Head of caudate nucleus (tissue), 42 donors: ENCODE measurements around the gene EFNA1.

Experiments
- DNase-seq, 42 donors: peaks; one replicate each; pipeline versions ENCODE4 v3.0.0 to v3.0.0-alpha.2; 2020 to 2021; ENCODE audit warnings: mixed read lengths in 7 of 42
- intact Hi-C: fragments of 100-400 bp; cut with DNase I; formaldehyde crosslinking; loops from one replicate; pipeline ENCODE4 v1.15.0; 2022

The EFNA1 gene, protein sequence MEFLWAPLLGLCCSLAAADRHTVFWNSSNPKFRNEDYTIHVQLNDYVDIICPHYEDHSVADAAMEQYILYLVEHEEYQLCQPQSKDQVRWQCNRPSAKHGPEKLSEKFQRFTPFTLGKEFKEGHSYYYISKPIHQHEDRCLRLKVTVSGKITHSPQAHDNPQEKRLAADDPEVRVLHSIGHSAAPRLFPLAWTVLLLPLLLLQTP

DNA sequence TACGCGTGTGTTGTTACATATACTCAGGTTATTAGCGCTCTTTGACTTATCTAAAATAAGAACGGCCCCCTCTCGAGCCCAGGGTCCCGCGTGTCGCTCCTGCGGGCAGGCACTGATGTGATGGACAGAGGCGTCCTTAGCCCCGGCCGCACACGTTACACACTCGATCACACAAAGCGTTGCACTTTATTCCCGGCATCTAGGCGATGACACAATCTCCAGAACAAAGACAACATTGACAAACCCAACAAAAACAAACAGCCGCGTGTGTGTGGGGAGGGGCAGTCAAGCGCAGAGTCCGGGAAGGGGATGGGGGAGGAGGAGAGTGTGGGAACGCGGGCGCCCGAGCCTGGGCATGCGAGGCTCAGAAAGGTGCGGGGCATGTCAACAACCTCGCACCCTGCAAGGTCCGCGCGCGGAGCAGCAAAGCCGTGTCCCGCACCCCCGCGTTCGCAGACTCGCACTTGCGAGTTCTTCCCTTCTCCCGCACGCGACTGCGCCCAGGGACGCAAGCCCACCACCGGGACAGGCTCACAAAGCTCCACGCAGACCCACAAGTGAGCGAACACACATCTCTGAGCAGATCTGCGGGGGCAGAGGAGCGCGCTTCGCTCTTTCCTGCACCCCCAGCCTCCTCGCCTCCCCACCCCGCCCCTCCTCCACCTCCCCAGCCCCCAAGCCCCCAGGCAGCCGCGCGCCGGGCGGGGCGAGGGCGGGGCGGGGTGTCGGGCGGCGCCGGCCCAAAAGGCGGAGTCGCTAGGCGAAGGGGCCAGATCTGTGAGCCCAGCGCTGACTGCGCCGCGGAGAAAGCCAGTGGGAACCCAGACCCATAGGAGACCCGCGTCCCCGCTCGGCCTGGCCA, at the start of gene EFNA1:
EFNA1 (plus strand) TSS at position 772 of the 862 bp plus-strand sequence. CDS start 102 bp downstream, outside the sequence.
- peak; percentile 79 to 96 (median 90) for DNase-seq
- intact Hi-C loops, result loop anchor here (2.0 to 5.0 kb wide), 2 partner anchors 35 to 45 kb away; partner anchors contain the start of genes KRTCAP2 and TRIM46

DNA sequence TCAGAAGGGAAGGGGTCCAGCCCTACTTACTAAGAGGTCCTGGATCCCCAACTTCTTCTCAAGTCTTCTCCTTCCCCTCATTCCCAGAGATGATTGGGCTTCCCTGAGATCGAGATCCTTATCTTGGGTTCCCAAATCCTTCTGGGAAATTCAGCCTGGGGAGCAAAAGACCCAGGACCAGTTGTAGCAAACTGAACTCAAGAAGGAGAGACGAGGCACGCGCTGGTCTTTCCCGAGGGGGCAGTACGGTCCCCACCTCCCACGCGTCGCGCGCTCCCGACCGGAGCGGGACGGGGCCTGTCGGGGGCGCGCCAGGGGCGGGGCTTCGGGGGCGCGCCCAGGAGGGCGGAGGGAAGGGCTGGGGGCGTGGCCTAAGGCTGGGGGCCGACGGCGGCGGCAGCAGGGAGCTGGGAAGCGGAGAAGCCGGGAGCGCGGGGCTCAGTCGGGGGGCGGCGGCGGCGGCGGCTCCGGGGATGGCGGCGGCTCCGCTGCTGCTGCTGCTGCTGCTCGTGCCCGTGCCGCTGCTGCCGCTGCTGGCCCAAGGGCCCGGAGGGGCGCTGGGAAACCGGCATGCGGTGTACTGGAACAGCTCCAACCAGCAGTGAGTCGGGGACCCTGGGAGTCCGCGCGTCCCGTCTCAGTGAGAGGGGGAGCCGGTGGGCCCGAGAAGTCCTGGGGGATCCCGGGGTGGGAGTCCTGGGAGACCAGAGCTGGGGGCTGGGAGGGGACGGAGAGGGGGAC, 49.0 kb upstream of the EFNA1 start, which contains the start of gene EFNA3:
EFNA3 (plus strand) TSS at position 369 of the 741 bp plus-strand sequence; CDS start at position 474, 105 bp downstream.
- DNase-seq, result peak in 41 of 42 donors; percentile 60 to 93 (median 86)

DNA sequence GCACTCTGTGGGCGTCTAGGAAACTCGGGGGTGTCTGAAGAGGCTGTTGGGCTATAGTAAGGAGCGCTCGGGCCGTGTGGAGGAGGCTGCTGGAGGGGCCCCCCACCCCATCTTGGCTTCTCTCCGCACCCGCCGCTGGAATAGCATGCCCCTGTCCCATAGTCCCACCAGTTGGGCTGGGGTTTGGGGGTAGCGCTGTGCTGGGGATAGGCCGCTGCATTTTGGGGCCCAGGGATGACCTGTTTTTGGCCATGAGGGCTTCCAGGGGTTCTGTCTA, 48.5 kb upstream of the EFNA1 start:
- DNase-seq, result no peak
- intact Hi-C loops, result no loop called here

More for the DNA sequence above, 49.0 kb upstream of the EFNA1 start, which contains the start of gene EFNA3:
- intact Hi-C loops, result no loop called here

DNA sequence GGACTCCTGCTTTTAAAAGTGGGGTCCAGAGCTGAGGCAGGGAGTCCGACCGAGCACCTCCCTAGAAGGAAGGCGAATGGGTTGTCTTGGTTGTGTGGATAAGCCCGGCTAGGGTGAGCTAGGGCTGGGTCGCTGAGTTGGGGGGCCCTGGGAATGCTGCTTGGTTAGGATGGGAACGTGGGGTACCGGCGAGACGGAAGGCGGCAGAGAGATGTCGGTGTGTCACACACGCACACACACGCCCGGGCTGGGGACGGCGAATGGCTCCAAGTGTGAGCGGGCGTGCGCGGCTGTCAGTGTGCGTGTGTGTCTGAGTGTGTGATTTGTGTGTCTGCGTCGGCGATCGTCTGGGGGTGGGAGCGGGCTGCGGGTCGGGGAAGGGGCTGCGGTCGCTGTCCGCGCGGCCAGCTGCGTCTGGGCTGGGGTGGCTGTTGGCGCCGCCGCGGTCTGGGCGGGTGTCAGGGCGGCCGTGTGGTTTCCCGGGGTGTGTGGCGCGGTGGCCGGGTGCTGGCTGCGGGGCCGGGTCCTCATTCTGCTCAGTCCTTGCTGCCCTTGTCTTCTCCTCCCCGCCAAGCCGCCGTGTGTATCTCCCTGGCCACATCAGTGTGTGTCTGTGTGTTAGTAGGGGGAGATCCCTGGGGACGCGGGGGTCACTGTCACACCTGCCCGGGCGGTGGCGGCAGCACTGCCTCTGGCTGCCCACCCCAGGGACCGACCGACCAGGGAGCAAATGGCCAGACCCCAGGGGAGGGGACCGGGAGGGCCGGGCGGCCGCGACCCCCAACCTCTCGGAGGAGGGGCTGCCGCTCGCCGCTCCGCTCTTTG, 48.0 kb upstream of the EFNA1 start:
- DNase-seq, result peak in 13 of 42 donors; percentile 19 to 58 (median 37)
- intact Hi-C loops, result no loop called here

DNA sequence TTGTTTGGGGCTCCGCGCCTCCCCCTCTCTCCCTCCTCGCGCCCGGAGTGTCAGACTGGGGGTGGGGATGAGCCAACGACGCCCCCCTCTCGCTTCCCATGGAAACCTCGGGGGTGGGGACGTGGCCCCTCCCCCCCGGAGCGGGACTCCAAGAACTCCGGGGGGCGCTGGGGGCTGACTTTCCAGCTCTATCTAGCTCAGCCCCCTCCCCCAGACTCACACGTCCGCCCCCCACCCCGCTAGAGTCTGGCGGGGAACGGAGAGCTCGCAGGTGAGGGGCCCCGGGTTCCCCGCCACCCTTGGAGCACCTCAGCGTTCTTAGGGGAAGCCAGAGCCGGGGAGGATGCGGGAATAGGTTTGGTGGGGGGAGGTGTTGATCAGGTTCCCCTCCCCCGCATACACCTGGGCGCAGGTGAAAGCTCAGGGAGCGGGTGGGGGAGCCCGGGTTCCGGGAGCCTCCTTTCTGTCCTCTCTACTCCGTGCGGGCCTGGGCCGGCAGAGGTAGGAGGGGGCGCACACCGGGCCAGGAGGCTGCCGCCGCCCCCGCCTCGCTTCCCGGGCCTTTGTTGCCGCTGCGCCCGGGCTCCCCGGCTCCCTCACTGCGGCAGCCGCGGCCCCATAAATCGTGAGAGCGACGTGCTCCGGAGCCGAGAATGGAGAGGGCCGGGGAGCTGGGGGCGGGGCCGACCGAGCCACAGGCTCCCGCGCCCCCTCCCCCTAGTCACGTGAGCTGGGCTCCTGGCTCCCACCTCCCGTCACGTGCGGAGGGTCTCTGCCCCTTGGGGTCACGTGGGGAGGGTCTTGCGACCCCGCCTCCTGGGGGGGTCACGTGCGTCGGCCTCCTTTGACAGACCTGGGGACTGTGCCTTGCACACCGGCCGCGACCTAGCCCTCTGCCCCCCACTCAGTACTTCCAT, 47.1 kb upstream of the EFNA1 start:
- intact Hi-C loops, result no loop called here
- DNase-seq, result peak in 22 of 42 donors; percentile 25 to 61 (median 46)

DNA sequence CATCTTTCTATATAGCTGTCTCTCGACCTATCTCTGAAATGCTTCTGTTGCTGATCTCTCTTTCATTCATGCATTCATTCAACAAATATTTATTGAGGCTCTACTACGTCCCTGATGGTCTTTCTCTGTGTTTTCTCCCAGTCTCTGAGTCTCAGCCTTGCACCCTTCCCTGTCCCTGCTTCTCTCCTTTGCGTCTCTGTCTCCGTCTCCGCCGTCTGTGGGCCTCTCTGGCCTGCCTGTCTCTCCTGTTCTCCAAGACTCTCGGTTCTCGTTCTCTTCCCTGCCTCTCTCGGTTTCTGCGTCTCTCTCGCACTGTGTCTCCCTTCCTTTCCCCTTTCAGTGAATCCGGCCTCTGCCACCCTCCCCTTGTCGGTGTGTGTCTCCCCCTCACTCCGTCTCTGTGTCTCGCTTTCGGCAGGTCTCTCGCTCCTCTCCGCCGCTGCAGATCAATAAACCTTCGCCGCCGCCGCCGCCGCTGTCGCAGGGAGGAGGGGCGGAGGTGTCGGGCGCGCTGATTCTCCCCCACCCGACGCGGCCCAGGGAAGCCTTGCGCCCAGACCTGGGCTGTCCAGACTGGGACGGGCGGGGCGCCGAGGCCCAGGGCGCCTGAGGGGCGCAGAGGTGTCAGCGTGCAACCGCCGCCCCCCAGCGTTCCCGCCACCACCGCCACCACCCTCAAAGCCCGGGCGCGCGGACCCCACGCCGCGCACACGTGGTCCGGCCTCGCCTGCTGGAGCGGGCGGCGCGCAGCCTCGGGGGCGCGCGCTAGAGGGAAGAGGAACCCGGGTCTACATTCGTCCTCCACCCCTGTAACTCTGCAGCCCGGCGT, 46.0 kb upstream of the EFNA1 start:
- DNase-seq, result peak in 28 of 42 donors; percentile 19 to 75 (median 54)
- intact Hi-C loops, result no loop called here

DNA sequence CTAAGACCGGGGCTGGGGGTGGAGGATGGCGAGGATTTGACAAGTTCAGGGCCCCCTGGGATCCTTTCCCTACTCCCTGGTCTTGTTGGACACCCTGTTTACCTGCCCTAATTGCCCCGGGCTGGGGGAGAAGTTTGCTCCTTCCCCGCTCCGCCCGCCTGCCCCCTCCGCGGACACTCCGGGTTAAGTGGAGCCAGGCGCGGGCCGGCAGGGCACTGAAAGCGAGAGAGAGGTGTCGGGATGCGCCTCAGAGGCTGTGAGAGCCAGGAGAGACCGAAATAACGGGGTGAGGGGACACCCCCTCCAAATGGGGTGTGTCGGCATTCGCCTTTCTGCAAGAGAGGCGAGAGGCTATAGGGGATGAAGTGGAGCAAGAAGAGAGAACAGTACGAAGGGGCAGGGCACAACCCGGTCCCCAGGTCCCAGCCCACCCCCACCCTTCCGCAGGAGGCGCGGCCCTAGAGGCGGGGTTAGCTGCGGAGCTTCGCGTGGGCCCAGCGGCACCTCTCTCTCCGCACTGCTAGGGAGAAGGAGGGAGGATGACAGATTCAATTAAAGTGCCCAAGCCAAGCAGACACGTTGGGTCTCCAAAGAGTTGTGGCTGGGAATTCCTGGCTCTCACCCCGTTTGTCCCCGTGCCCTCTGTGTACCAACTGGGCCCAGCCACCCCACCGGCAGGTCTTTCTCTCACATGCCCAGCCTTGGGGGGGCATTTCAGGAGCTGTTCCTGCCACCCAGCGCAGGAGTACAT, 45.2 kb upstream of the EFNA1 start:
- intact Hi-C loops, result no loop called here
- peak in 23 of 42 donors; percentile 31 to 78 (median 54) for DNase-seq

DNA sequence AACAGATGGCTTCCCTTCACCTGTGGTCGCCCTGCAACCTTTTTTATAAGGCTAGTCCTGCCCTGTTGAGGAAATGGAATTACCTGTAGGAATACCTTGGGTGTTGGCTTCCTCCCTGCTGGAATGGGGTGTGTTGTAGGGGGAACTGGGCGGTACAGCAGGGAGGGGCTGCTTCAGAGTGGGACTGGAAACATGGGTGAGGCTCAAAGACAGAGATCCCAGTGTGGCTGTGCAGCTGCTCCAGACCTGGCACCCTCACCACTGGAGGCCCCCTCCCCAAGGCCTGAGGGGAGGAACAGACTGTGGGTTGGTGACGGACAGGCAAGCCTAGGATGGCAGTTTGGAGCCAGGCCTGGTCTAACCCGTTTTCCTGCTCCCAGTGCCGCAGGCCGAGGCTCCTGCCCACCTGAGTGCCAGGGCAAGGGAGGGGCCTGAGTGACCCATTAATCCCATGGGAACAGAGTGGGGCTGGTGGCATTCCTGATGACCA, 44.6 kb upstream of the EFNA1 start:
- intact Hi-C loops, result no loop called here
- DNase-seq, result no peak

DNA sequence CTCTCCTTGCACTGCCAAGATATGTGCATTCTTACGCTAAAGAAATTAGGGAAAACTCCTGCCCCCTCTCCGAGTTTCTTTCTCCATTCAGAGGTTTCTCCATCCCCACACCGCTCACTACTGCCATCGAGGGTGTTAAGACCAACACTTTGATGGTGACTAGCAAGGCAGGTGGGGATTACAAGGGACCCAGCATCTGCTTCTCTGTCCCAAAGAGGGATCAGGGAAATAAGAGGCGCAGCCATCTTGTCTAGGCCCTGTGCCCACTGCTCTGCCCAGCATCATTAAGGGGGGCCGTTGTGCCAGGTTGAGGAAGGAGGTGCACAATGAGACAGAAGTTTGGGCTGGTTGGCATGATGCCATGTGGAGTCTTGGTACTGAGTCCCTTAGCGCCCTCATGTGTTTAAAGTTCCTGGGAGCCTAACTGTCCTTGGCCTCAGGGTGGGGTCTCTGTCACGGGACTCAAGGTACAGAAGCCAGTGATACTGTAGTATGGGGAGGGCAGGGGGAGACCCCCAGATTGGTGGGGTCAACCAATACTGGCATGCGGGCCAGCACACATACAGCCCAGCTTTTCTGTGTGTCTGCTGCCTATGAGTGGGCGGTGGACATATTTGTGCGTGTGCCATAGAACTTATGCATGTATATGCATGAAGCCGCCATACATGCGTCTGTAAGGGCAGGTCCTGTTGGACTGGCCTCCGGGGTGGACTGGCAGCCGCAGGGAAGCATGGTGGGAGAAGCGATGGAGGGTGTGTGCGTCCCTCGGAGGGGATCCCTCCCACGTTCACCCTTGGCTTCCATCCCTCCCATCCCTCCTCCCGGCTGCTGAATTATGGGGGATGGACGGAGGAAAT, 43.6 kb upstream of the EFNA1 start:
- intact Hi-C loops, result loop anchor here (1.0 kb wide), 1 partner anchor 39 kb away; no protein-coding TSS in a partner anchor
- peak in 35 of 42 donors; percentile 37 to 85 (median 69) for DNase-seq

DNA sequence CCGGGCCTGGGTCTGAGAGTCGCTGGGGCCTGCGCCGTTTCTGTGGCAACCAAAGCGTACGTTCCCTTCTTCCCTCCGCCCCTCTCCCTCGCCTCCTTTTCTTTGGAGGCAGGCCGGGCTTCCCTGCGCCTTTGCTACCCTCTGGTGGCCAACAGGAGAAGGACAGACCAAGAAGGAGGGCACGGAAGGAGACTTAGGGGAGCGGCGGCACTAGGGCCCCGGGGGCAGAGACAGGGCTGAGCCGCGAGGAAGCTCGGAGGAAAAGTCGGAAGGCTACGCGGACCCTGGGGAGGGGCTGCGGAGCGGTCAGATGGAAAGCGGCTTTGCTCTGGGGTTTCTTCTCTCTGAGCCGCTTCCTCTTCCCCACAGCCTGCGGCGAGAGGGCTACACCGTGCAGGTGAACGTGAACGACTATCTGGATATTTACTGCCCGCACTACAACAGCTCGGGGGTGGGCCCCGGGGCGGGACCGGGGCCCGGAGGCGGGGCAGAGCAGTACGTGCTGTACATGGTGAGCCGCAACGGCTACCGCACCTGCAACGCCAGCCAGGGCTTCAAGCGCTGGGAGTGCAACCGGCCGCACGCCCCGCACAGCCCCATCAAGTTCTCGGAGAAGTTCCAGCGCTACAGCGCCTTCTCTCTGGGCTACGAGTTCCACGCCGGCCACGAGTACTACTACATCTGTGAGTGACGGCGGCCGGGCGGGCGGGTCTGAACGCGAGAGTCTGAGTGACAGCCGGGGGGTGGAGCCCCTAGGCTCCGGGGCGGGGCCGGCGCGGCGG, 42.8 kb upstream of the EFNA1 start:
- peak; percentile 88 to 97 (median 94) for DNase-seq
- intact Hi-C loops, result loop anchor here (1.0 kb wide), 1 partner anchor 40 kb away; no protein-coding TSS in a partner anchor

DNA sequence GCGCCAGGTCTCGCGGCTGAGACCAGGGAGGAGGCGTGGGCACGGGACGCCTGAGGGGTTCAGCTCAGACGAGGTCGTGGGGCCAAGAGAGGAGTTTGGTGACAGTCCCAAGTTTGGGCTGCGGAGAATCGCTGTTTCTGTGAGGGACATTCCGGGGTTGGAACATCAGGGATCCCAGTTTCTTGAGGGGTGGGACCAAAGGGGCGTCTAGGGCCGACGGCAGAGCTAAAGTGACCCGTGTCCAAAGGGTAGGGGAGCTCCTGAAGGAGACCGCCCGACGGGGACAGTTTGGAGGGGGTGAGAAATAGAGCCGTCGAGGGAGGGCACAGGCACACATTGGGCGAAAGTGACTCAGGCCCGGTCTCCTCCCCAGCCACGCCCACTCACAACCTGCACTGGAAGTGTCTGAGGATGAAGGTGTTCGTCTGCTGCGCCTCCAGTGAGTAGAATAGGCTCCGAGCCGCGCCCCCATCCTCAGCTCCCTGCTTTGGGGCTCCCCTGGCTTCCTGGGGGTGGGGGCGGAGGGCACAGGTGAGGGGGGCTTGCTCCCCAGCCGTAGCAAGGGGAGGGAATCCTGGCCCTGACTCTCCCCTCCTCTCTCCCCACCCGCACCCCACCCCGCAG, 42.1 kb upstream of the EFNA1 start:
- intact Hi-C loops, result no loop called here
- peak in 22 of 42 donors; percentile 33 to 74 (median 45) for DNase-seq

DNA sequence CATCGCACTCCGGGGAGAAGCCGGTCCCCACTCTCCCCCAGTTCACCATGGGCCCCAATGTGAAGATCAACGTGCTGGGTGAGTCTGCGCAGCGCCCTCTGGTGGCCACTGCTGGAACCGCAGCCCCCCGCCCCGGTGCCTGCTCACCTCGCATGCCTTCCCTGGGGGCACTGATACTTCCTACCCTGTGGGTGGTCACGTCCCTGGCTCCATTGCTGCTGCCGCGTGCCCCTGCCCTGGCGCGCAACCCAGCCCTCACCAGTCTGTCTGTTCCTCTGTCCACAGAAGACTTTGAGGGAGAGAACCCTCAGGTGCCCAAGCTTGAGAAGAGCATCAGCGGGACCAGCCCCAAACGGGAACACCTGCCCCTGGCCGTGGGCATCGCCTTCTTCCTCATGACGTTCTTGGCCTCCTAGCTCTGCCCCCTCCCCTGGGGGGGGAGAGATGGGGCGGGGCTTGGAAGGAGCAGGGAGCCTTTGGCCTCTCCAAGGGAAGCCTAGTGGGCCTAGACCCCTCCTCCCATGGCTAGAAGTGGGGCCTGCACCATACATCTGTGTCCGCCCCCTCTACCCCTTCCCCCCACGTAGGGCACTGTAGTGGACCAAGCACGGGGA, 41.4 kb upstream of the EFNA1 start:
- peak in 40 of 42 donors; percentile 45 to 89 (median 78) for DNase-seq
- intact Hi-C loops, result no loop called here
